Islet precursor cell (in vitro differentiated cells): ENCODE measurements around the gene COBL.

Experiments
- DNase-seq: peaks from one replicate; pipeline ENCODE4 v3.0.0-alpha.2; 2018

Gene COBL

DNA sequence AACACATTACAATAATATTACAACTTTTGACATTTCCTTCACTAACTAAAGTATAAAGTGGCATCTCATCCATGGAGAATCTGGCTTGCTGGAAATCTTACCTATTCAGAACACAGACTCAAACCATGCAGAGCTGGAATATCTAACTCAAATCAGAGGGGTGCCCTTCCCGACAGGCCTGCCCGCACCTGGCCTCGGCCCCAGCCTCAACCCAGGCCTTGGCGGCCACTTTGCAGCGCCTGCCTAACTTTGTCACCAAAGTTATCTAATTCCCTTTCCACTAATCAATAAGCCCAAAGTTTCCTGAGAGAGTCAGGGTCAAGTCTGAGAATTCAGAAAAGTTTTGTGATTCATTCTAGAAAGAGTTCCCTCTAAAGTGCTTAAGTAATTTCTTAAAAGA, 212.9 kb downstream of the COBL start:
- no peak for DNase-seq

DNA sequence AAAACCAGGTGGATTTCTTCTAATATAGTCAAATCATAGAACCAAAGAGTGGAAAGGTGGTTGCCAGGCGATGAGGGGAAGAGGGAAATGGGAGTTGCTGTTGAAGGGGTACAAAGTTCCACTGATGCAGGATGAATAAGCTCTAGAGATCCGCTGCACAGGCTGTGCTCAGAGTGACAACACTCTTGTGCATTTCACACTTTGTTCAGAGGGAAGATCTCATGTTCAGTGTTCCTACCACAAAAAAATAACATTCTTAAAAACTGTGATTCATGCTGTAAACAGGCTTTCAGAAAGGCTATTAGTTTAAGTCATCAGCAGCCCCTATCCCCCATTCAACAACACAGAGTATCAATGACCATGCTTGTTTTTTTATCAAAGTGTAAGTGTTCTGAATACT, 213.8 kb downstream of the COBL start:
- no peak for DNase-seq

GRCh38 chr7:51101111-51101757, 215.4 kb downstream of the COBL start:
- DNase-seq = no peak

DNA sequence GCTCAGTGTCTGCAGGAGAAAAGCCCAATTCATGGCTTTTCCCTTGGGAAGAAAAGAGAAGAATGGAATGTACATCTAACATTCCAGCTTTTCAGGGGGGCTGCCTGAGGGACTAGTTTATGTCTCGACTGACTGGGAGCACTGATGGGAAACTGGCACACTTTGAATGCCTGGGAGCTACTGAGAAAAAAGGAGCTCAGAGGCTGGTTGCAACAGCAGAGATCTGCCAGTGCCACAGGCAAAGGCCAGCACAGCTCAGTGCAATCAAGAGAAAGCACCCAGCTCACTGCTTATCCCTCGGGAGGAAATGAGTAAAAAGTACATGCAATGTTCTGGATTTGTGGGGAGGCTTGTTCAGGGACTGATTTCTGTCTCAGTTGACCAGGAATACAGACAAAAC, 226.2 kb downstream of the COBL start:
- DNase-seq = peak; percentile 78

DNA sequence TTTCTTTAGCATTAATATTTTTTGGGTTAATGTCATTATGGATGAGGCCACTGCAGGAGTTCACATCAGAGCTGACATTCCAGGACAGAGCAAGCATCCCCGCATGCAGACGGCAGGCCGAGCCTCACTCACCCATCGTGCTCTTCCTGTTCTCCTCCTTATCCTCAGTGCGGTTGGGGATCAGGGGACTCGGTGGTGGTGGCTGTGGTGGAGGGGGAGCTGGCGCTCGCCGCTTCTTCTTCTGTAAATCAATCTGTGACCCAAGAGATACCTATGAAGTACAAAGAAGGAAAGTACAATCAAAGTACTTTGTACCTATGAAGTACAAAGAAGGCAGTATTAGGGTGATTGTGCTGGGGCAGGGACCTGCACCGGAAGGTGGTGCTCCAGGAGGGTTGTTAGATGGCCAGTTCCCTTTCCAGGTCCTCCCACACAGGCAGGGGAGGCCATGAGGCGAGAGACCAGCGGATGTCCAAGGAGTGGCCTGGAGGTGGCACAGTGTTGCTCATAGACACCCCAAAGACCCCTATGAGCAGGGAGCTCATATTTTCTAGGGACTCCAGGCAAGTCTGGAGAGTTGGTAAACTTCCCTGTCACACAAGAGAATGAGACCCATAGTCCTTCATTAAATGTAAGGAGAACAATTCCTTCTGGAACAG, 231.4 kb downstream of the COBL start:
- no peak for DNase-seq

DNA sequence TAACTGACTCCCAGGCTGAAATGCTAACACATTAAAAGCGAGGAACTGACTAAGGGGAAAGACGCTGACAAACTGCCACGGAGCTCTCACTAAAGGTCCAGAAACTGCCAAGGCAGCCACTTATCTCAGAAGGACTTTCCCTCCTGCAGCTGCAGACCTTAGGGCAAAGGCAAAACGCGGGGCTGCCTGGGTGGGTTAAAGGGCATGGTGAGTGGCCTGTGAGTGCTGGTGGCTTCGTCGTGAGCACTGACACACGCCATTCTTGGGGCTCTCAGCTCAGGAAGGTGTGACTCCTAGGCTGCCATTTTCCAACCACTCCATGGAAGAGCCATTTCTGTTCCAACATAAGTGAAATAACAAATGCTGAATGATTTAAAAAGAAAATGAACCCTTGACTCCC, 232.5 kb downstream of the COBL start:
- DNase-seq = no peak

- no peak for DNase-seq
Observed at GRCh38 chr7:51082940-51083533, 233.6 kb downstream of the COBL start.

GRCh38 chr7:51082096-51082840, 234.3 kb downstream of the COBL start:
- no peak for DNase-seq

- no peak for DNase-seq
Observed at GRCh38 chr7:51081270-51081890, 235.2 kb downstream of the COBL start.

- peak; percentile 68 for DNase-seq
Observed at GRCh38 chr7:51080622-51081269, 235.9 kb downstream of the COBL start.

GRCh38 chr7:51080216-51080615, 236.4 kb downstream of the COBL start:
- DNase-seq = no peak

DNA sequence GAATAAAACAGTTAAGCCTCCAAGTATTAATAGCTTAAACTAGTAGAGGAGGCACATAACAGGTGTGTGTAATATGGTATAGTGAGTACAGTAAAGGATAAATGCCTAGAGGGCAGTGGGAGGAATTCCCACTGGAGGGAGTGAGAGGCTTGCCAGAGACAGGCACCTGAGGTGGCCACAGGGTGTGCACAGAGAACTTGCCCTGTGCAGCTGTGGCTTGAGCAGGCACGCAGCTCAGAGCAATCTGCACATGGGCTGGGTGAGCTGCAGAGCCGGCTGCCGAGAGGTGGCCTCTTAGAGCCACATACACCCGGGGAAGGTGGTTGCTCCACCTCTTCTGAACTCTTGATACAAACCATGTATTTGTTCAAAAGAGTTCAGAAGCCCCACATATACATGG, 237.1 kb downstream of the COBL start:
- no peak for DNase-seq

- DNase-seq = no peak
Observed at GRCh38 chr7:51078653-51079052, 238.0 kb downstream of the COBL start.

DNA sequence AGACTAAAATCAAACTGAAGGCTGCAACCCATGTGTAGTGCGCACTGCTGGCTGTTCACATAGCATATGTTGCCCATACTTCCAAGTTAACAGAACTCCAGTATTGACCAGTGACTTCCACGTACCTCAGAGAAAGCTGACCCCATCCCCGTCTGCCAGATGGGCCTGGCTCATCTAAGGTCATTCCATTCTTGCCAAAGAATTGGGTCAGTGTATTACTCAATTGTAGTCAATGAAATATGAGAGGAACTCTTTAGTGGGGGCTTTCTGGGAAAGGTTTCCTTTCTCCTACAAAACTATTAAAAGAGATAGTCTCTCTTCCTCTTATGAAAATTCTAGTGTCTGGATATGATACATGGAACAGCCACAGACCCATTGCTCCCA, 238.6 kb downstream of the COBL start:
- DNase-seq = no peak

- DNase-seq = no peak
Observed at GRCh38 chr7:51077316-51077986, 239.2 kb downstream of the COBL start.

DNA sequence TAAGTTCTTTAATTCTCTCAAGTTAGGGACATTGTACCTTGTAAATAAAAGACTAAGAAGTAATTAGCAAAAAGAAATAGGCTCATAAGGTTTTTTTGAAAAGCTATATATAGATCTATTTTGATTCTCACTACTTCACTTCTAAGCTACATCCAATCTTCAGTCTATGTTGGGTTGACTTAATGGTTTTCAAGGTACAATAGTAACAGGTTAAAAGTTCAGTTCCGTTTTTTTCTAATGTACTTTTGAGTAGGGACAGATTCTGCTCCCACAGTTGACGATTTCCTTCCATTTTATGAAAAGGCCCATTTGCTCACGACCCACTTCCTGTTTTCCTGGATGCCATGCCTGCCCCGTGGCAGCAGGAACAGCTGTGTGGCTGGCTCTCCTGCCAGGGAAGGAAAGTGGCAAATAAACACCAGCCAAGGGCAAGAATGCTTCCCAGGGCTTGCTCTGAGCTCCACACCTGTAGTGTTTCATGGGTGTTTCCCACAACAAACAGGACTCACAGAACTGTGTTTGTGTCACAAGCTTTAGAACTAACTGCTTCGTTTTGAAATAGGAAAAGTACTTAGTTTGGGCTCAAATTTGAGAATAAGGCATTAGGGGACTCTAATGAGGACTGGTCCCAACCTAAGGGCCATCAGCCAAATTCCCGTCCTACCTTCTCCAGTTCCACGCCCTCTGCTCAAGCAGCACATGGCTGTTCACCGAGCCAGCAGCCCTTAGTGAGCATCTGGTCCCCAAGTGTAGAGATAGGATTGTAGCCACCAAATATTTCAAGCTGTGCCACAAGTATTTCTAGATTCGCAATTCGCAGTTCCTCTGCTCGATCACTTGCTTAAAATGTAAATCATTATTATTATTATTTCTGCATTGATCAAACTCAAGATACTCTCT, 240.7 kb downstream of the COBL start:
- DNase-seq = no peak

DNA sequence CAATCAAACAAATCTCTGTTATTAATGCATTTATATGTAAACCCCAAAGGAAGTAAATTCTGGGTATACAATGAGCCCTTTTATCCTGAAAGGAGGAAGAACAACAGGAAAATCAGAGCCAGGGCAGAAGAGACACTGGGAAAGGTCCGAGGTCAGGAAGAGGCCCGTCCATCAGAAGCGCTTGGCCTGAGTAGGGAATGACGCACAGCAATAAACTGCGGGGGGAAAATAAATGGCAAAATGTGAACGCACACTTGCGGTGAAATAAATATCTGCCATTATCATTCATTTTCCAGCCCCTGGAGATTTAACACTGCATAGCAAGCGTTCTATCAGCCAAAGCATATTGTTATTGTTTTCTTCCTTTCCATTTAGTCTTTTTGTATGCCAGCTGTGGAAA, 243.4 kb downstream of the COBL start:
- DNase-seq = no peak

- no peak for DNase-seq
Observed at GRCh38 chr7:51072281-51072680, 244.3 kb downstream of the COBL start.

DNA sequence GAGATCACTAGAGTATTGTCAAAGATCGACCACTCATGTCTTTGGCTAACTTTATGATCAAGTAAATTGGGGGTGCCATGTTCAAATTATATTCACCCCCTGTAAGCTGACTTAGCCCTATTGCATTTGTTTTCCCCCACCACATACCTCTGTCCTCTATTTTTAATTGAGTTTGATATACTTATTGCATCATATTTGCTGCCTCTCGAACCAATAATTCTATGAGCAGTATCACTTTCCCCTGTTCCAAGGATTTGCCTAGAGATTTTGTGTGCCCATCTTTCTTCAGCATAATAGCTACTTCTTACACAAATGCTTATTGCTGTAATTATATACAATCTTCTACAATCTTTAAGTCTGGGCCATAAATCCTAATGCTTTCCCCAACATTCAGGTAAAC, 245.2 kb downstream of the COBL start:
- no peak for DNase-seq

DNA sequence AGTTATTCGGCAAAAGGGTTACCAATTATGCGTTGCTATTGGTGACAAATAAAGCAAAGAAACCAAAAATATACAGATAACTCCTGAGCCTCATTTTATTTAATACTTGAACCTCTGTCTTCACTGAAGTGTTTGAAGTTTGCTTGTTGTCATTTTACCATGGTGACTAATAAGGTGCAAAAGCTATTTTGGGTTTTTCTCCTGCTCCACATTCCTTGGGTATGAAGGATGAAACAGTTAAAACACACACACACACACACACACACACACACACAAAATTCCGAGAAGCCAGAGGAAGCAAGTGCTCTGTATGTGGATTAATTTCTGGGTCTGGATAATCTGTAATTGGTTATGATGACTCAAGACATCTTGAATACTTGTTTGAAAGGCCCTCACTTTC, 246.5 kb downstream of the COBL start:
- DNase-seq = no peak

- DNase-seq = no peak
Observed at GRCh38 chr7:51069411-51070083, 247.1 kb downstream of the COBL start.
